ENCODE results near the gene SPATS1.

The SPATS1 gene

DNA sequence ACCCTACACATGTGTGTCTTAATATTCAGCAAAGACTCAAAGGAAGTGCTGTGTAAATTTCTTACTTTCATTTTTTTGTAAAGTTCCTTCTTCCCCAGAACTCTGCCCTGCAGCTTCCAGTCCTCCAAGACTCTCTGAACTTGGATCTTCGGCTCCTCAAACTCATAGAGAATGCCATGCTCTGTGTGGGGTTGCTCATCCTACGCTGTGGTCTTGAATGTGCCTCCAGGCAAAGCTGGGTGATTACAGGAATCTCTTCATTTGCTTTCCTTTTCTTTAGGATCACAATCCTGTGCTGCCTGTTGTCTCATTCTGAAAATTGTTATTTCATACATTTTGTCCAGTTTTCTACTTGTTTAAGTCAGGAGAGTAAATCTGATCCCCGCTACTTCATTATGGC lies 30.6 kb downstream of the SPATS1 start:
- no peak overlapping the region for H3K4me3 ChIP-seq (ENCODE audit: control insufficient read depth, low read depth, low read length)
- no peak for DNase-seq (ENCODE audit: low read depth)
- no peak for TF ChIP-seq CTCF (IDR thresholded peaks at IDR 0.05; ENCODE audit: control insufficient read depth, insufficient read depth, low read depth, low read length, missing control alignments)

DNA sequence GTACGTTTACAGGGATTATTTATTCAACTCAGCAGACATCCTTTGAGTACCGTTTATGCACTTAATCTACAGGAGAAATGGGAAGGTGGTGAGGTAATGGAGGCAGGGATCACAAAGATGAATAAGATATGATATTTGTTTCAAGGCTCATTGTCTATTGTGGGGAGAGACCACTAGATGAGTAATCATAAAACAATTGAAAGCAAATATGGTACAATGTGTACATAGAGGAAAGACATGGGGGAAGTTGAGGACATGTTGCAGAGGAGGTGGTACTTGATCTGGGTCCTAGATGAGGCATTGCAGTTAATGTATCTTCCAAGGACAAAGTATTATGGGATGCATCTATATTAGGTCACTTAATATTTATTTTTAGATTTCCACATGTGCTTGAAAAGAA lies 31.3 kb downstream of the SPATS1 start:
- no peak for DNase-seq (ENCODE audit: low read depth)
- H3K4me3 ChIP-seq (ENCODE audit: control insufficient read depth, low read depth, low read length) = no peak overlapping the region
- TF ChIP-seq CTCF (IDR thresholded peaks at IDR 0.05; ENCODE audit: control insufficient read depth, insufficient read depth, low read depth, low read length, missing control alignments) = no peak

- DNase-seq (ENCODE audit: low read depth) = no peak
- no peak for TF ChIP-seq CTCF (IDR thresholded peaks at IDR 0.05; ENCODE audit: control insufficient read depth, insufficient read depth, low read depth, low read length, missing control alignments)
- H3K4me3 ChIP-seq (ENCODE audit: control insufficient read depth, low read depth, low read length) = no peak overlapping the region
Observed at GRCh38 chr6:44375071-44375470, 32.6 kb downstream of the SPATS1 start.

DNA sequence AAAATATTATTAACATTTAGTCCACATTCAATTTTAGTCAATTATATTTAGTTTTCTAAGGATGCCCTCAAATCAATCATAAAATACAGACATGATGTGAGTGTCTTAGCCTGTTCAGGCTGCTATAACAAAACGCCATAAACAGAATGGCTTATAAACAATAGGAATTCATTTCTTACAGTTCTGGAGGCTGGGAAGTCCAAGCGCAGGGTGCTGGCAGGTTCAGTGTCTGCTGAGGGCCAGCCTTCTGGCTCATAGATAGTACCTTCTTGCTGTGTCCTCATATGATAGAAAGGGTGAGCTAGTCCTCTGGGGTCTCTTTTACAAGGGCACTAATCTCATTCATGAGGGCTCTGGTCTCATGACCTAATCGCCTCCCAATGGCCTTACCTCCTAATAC lies 35.0 kb downstream of the SPATS1 start:
- no peak overlapping the region for H3K4me3 ChIP-seq (ENCODE audit: control insufficient read depth, low read depth, low read length)
- DNase-seq (ENCODE audit: low read depth) = no peak
- TF ChIP-seq CTCF (IDR thresholded peaks at IDR 0.05; ENCODE audit: control insufficient read depth, insufficient read depth, low read depth, low read length, missing control alignments) = no peak

DNA sequence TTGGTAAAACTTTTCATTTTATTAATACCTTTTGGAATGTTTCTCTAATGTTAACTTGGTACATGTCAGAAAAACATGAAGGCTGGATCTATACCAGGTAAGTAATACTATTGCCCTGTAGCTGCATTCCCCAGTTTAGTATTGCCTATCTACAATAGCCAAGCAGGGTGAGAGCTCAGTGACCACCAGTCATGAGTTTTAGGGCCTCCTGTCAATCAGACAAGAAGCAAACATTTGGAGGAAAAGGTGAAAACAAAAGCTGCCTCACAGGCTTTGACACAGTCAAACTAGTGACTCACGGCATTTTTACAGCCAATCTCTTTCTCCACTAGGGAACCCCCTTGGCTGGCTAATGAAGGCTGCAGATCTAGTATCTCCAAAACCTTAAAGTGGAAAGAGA lies 35.5 kb downstream of the SPATS1 start:
- TF ChIP-seq CTCF (IDR thresholded peaks at IDR 0.05; ENCODE audit: control insufficient read depth, insufficient read depth, low read depth, low read length, missing control alignments) = no peak
- no peak overlapping the region for H3K4me3 ChIP-seq (ENCODE audit: control insufficient read depth, low read depth, low read length)
- no peak for DNase-seq (ENCODE audit: low read depth)

DNA sequence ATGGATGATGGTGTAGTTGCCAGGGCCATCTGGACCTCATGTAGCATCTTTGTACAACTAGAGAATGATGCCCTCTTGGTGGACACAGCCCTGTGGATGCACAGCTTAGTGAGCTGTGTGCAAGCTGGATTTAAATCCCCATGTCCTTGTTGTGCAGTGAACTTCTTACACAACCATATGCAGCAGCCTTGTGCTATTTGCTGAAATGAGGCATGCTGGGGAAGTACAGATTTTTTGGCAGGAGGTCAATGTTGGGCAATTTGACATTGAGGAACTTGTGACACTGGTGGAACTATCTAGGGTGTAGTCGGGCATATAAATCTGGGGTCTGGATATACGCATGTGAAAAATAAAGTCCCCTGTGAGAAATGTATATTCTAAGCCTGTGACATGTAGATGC lies 39.3 kb downstream of the SPATS1 start:
- H3K4me3 ChIP-seq (ENCODE audit: control insufficient read depth, low read depth, low read length) = no peak overlapping the region
- TF ChIP-seq CTCF (IDR thresholded peaks at IDR 0.05; ENCODE audit: control insufficient read depth, insufficient read depth, low read depth, low read length, missing control alignments) = no peak
- no peak for DNase-seq (ENCODE audit: low read depth)

GRCh38 chr6:44386364-44386928 lies 44.0 kb downstream of the SPATS1 start:
- peak overlapping the region; percentile 65 for H3K4me3 ChIP-seq (ENCODE audit: control insufficient read depth, low read depth, low read length)
- no peak for TF ChIP-seq CTCF (IDR thresholded peaks at IDR 0.05; ENCODE audit: control insufficient read depth, insufficient read depth, low read depth, low read length, missing control alignments)
- DNase-seq (ENCODE audit: low read depth) = peak; percentile 47
